HCT116 (cell line): Measurements from ENCODE around the gene CASZ1. TPM values are rescaled to one million over a fixed set of nuclear protein-coding genes. Genes with fewer than 3 reads are reported as not detected.

ENCODE experiments used
- ATAC-seq: fragments of 200-7000 bp; cut with Tn5 transposase; 2 replicates; pipeline ENCODE4 v1.9.1; 2020; ENCODE audit warnings: mild to moderate bottlenecking, moderate library complexity
- BruUV-seq: library from RNA; stranded (reverse); fragments of 400-500 nt; replicated peaks from 2 replicates; lab custom pipeline; 2021; lab: Mats Ljungman, UMichigan
- CTCF ChIA-PET: fragments of 300-600 bp; sonication (Branson Sonifier 250); formaldehyde crosslinking; loops from one replicate; lab custom pipeline; 2021; ENCODE audit warnings: antibody characterized with exemption; lab: Charles Lee
- POLR2A ChIA-PET: fragments of 300-600, 350-600 bp; sonication (Branson Sonifier 250); formaldehyde crosslinking; loops from one replicate; lab custom pipeline; 2021; ENCODE audit warnings: antibody characterized with exemption; lab: Charles Lee
- RAD21 ChIA-PET, 2 experiments: fragments of 300-600 bp; sonication (Branson Sonifier 250); formaldehyde crosslinking; loops; one replicate each; lab custom pipeline; 2023; ENCODE audit warnings: low total read pairs in 2 of 2; ENCODE audit not compliant: uncharacterized antibody in 2 of 2, unreplicated experiment in 2 of 2, low non-redundant PET in 1 of 2; lab: Charles Lee
- DNase-seq: peaks from one replicate; pipeline ENCODE4 v3.0.0-alpha.2; 2010; ENCODE audit warnings: low read depth, low spot score
- H2AFZ ChIP-seq: fragments of 200-600 bp; shearing (Covaris generic), sonication (generic); 2 replicates; pipeline ENCODE4 v1.6.1; 2017; ENCODE audit warnings: low read depth, mixed run types, mixed read lengths, antibody characterized with exemption, low read length; ENCODE audit not compliant: poor library complexity, severe bottlenecking
- H3K27ac ChIP-seq: 2 replicates; pipeline ENCODE4 v1.5.1; 2012; ENCODE audit warnings: low read depth, low read length
- H3K27me3 ChIP-seq: fragments of 200-600 bp; sonication (generic); 2 replicates; pipeline ENCODE4 v1.6.1; 2016; ENCODE audit warnings: mixed run types, low read length, mixed read lengths; ENCODE audit not compliant: insufficient read depth
- H3K36me3 ChIP-seq, 2 experiments: fragments of 200-500 bp in 1 of 2; fragments of 200-600 bp in 1 of 2; sonication (Bioruptor generic) in 1 of 2; sonication (generic) in 1 of 2; 2 replicates each; pipeline versions ENCODE4 v1.5.1 to v1.6.1; 2014 to 2016; ENCODE audit warnings: low read length in 2 of 2, inconsistent platforms in 1 of 2, mixed read lengths in 1 of 2, mixed run types in 1 of 2; ENCODE audit not compliant: insufficient read depth in 2 of 2, control insufficient read depth in 1 of 2
- H3K4me1 ChIP-seq, 2 experiments: fragments of 200-600 bp in 1 of 2; sonication (generic) in 1 of 2; 2 replicates each; pipeline versions ENCODE4 v1.5.1 to v1.6.1; 2012 to 2017; ENCODE audit warnings: low read length in 2 of 2, inconsistent platforms in 1 of 2, mild to moderate bottlenecking in 1 of 2, mixed read lengths in 1 of 2, mixed run types in 1 of 2, moderate library complexity in 1 of 2; ENCODE audit not compliant: insufficient read depth in 2 of 2, control insufficient read depth in 1 of 2
- H3K4me2 ChIP-seq: fragments of 200-600 bp; sonication (generic); 2 replicates; pipeline ENCODE4 v1.6.1; 2017; ENCODE audit warnings: mixed run types, low read length, mixed read lengths
- H3K4me3 ChIP-seq, 2 experiments: fragments of 200-600 bp in 1 of 2; sonication (generic) in 1 of 2; replicated peaks in 1 of 2; 2 replicates each; pipeline ENCODE4 v1.5.1; 2011 to 2016; ENCODE audit warnings: low read length in 2 of 2, control low read depth in 1 of 2, low read depth in 1 of 2, mild to moderate bottlenecking in 1 of 2, mixed read lengths in 1 of 2, mixed run types in 1 of 2
- H3K79me2 ChIP-seq: fragments of 200-600 bp; sonication (generic); 2 replicates; pipeline ENCODE4 v1.6.1; 2017; ENCODE audit warnings: mild to moderate bottlenecking, mixed run types, low read length, moderate library complexity, mixed read lengths; ENCODE audit not compliant: insufficient read depth
- H3K9ac ChIP-seq: fragments of 200-600 bp; sonication (generic); 2 replicates; pipeline ENCODE4 v1.6.1; 2016; ENCODE audit warnings: low read length, mixed read lengths
- H3K9me2 ChIP-seq: fragments of 200-600 bp; sonication (generic), shearing (Covaris generic); 2 replicates; pipeline ENCODE4 v1.6.1; 2017; ENCODE audit warnings: mixed run types, mild to moderate bottlenecking, moderate library complexity; ENCODE audit not compliant: insufficient read depth
- H3K9me3 ChIP-seq, 2 experiments: fragments of 200-500 bp in 1 of 2; fragments of 200-600 bp in 1 of 2; sonication (Bioruptor generic) in 1 of 2; sonication (generic) in 1 of 2; 2 replicates each; pipeline ENCODE4 v1.6.1; 2014 to 2017; ENCODE audit warnings: low read length in 2 of 2, mixed read lengths in 2 of 2, inconsistent platforms in 1 of 2, low read depth in 1 of 2, mild to moderate bottlenecking in 1 of 2, mixed run types in 1 of 2, moderate library complexity in 1 of 2; ENCODE audit not compliant: control insufficient read depth in 1 of 2, insufficient read depth in 1 of 2
- H4K20me1 ChIP-seq: fragments of 200-600 bp; sonication (generic), shearing (Covaris generic); 2 replicates; pipeline ENCODE4 v1.6.1; 2017; ENCODE audit warnings: mixed run types, mild to moderate bottlenecking, moderate library complexity; ENCODE audit not compliant: insufficient read depth
- CBX3 ChIP-seq: IDR thresholded peaks from 2 replicates; pipeline ENCODE4 v1.6.1; 2012; ENCODE audit warnings: low read depth
- CEBPB ChIP-seq: IDR thresholded peaks from 2 replicates; pipeline ENCODE4 v1.6.1; 2012; ENCODE audit warnings: low read depth
- ELF1 ChIP-seq: IDR thresholded peaks from 2 replicates; pipeline ENCODE4 v1.6.1; 2012; ENCODE audit warnings: low read depth, borderline replicate concordance
- EZH2phosphoT487 ChIP-seq: fragments of 200-600 bp; IDR thresholded peaks from 2 replicates; pipeline ENCODE4 v1.6.1; 2018; ENCODE audit warnings: antibody characterized with exemption, borderline replicate concordance
- POLR2AphosphoS5 ChIP-seq: IDR thresholded peaks from 2 replicates; pipeline ENCODE4 v1.6.1; 2011; ENCODE audit warnings: mild to moderate bottlenecking, low read depth, low read length, moderate library complexity
- RAD21 ChIP-seq: IDR thresholded peaks from 2 replicates; pipeline ENCODE4 v1.6.1; 2012; ENCODE audit warnings: low read depth, mild to moderate bottlenecking
- SIN3A ChIP-seq: IDR thresholded peaks from 2 replicates; pipeline ENCODE4 v1.6.1; 2012; ENCODE audit warnings: low read depth
- SP1 ChIP-seq: IDR thresholded peaks from 2 replicates; pipeline ENCODE4 v1.6.1; 2012; ENCODE audit warnings: low read depth
- YY1 ChIP-seq: IDR thresholded peaks from 2 replicates; pipeline ENCODE4 v1.6.1; 2011; ENCODE audit warnings: low read length, low read depth, moderate library complexity, mild to moderate bottlenecking; ENCODE audit not compliant: insufficient replicate concordance; ENCODE audit errors: extremely low read depth
- ZFX ChIP-seq: fragments of 450-650 bp; IDR thresholded peaks from 2 replicates; pipeline ENCODE4 v1.6.1; 2017
- ZNF274 ChIP-seq: fragments of 200-500 bp; sonication (Bioruptor generic); IDR thresholded peaks from 2 replicates; pipeline ENCODE4 v1.6.1; 2014; ENCODE audit warnings: mild to moderate bottlenecking, low read depth, low read length, inconsistent platforms
- intact Hi-C: fragments of 100-400 bp; cut with micrococcal nuclease; formaldehyde crosslinking; loops from 2 replicates; pipeline ENCODE4 v1.10.0; 2022
- total RNA-seq: library from RNA; stranded (reverse); gene quantifications from one replicate; pipeline ENCODE4 v1.2.1, GENCODE V29; 2021; ENCODE audit not compliant: unreplicated experiment
- TF ChIP-seq, protein P1 (sequence below): IDR thresholded peaks from 2 replicates; pipeline ENCODE4 v1.6.1; 2012
- TF ChIP-seq, protein P2 (sequence below): IDR thresholded peaks from 2 replicates; pipeline ENCODE4 v1.6.1; 2011; ENCODE audit warnings: mild to moderate bottlenecking, low read length, moderate library complexity; ENCODE audit not compliant: insufficient replicate concordance; ENCODE audit errors: extremely low read depth
- TF ChIP-seq, protein P3 (sequence below): IDR thresholded peaks from 2 replicates; pipeline ENCODE4 v1.6.1; 2012

CASZ1 gene
- total RNA-seq, 1 experiment from 2014 or later = 7.7 TPM

DNA sequence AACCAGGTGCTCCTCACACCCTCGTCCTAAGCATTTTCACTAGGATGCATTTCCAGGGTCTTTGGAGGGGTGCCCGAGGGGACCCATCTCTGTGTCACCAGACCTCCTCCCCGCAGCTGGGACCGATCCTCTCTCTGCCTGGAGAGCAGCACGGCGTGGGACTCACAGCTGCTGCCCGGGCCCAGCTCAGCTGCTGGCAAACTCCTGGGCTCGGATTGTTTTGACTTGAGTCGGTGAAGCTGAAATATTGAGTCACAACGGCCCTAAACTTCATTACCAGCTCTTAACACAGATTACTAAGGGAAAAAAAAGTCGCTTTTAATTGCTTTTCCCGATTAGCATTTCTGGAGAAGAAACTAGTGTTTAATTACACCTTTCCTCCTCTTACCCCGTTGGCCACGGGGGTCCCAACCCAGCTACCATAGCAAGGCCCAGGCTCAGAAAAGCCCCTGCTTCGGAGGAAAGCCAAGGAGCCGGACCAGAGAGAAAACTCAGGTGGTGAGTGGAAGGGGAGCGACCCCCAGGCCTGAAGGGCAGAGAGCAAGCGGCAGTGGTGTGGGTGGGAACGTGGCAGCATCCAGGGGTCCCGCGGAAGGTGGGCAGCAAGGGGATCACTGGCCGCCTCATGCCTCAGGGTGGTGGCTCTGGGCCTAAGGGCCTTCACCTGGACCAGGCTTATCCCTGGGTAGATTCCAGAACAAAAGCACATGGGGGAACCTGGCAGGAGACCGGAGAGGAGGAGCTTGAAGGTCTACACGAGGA is 41.7 kb downstream of the CASZ1 start:
- BruUV-seq = no TSS peak
- Histone ChIP-seq H3K79me2 (no peaks in the 10 kb centered on the region), H3K4me3 (no peak overlapping the region), H3K9me3 (no peaks in the 10 kb centered on the region), H3K4me1 (peaks cover 2 to 9% of the 10 kb centered on the region in 2 experiments; a peak in 2 of 4 replicates), H4K20me1 (no peaks in the 10 kb centered on the region), H2AFZ (no peak overlapping the region), H3K4me2 (no peak overlapping the region), H3K27me3 (no peaks in the 10 kb centered on the region), H3K36me3 (no peaks in the 10 kb centered on the region), H3K27ac (no peak overlapping the region), H3K9ac (no peak overlapping the region), H3K9me2 (no peaks in the 10 kb centered on the region)
- intact Hi-C loops = no loop called here
- CTCF ChIA-PET = no interaction called here
- ATAC-seq (no peak), DNase-seq (no peak)
- POLR2A ChIA-PET = no interaction called here
- TF ChIP-seq SIN3A (no peak), RAD21 (no peak), POLR2AphosphoS5 (no peak), EZH2phosphoT487 (no peak), CEBPB (no peak), ELF1 (no peak), SP1 (no peak), ZNF274 (no peak), ZFX (no peak), CBX3 (no peak), YY1 (no peak)
- TF ChIP-seq, protein P1, sequence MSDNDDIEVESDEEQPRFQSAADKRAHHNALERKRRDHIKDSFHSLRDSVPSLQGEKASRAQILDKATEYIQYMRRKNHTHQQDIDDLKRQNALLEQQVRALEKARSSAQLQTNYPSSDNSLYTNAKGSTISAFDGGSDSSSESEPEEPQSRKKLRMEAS = no peak
- TF ChIP-seq, protein P2, sequence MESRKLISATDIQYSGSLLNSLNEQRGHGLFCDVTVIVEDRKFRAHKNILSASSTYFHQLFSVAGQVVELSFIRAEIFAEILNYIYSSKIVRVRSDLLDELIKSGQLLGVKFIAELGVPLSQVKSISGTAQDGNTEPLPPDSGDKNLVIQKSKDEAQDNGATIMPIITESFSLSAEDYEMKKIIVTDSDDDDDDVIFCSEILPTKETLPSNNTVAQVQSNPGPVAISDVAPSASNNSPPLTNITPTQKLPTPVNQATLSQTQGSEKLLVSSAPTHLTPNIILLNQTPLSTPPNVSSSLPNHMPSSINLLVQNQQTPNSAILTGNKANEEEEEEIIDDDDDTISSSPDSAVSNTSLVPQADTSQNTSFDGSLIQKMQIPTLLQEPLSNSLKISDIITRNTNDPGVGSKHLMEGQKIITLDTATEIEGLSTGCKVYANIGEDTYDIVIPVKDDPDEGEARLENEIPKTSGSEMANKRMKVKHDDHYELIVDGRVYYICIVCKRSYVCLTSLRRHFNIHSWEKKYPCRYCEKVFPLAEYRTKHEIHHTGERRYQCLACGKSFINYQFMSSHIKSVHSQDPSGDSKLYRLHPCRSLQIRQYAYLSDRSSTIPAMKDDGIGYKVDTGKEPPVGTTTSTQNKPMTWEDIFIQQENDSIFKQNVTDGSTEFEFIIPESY = no peak
- TF ChIP-seq, protein P3, sequence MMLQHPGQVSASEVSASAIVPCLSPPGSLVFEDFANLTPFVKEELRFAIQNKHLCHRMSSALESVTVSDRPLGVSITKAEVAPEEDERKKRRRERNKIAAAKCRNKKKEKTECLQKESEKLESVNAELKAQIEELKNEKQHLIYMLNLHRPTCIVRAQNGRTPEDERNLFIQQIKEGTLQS = no peak
- RAD21 ChIA-PET = no interaction called here
